OCI-LY7 (cell line): Measurements from ENCODE around the gene EEF1E1. TPM values are rescaled to one million over a fixed set of nuclear protein-coding genes. Genes with fewer than 3 reads are reported as not detected.

Experiments used
- BruUV-seq: library from RNA; stranded (reverse); fragments of 400-500 nt; replicated peaks from 2 replicates; lab custom pipeline; 2021; lab: Mats Ljungman, UMichigan
- CTCF ChIA-PET: fragments of 300-600 bp; sonication (Branson Sonifier 250); formaldehyde crosslinking; loops from one replicate; lab custom pipeline; 2022; ENCODE audit warnings: antibody characterized with exemption; ENCODE audit not compliant: unreplicated experiment; lab: Charles Lee
- POLR2A ChIA-PET: fragments of 300-600 bp; sonication (Branson Sonifier 250); formaldehyde crosslinking; loops from one replicate; lab custom pipeline; 2022; ENCODE audit warnings: antibody characterized with exemption; lab: Charles Lee
- DNase-seq: peaks from one replicate; pipeline ENCODE4 v3.0.0-alpha.2; 2015; ENCODE audit warnings: low spot score
- H2AFZ ChIP-seq: fragments of 200-600 bp; sonication (generic), shearing (Covaris generic); 2 replicates; pipeline ENCODE4 v1.6.1; 2014; ENCODE audit warnings: mild to moderate bottlenecking, antibody characterized with exemption, low read length, moderate library complexity
- H3K27ac ChIP-seq: fragments of 200-600 bp; sonication (generic); 2 replicates; pipeline ENCODE4 v1.5.1; 2014; ENCODE audit warnings: mixed run types, low read depth, mild to moderate bottlenecking, moderate library complexity, low read length, inconsistent platforms; ENCODE audit not compliant: poor library complexity, severe bottlenecking
- H3K36me3 ChIP-seq: fragments of 200-600 bp; sonication (generic); 2 replicates; pipeline ENCODE4 v1.6.1; 2014; ENCODE audit warnings: mild to moderate bottlenecking, antibody characterized with exemption, low read length, moderate library complexity, mixed read lengths; ENCODE audit not compliant: insufficient read depth
- H3K4me1 ChIP-seq: fragments of 200-600 bp; sonication (generic); 2 replicates; pipeline ENCODE4 v1.5.1; 2014; ENCODE audit warnings: mild to moderate bottlenecking, low read length; ENCODE audit not compliant: insufficient read depth, poor library complexity, severe bottlenecking
- H3K4me2 ChIP-seq: fragments of 200-600 bp; sonication (generic); 2 replicates; pipeline ENCODE4 v1.6.1; 2014; ENCODE audit warnings: mild to moderate bottlenecking, low read length
- H3K4me3 ChIP-seq: fragments of 200-600 bp; sonication (generic); 2 replicates; pipeline ENCODE4 v1.5.1; 2014; ENCODE audit warnings: mild to moderate bottlenecking, low read depth, low read length; ENCODE audit not compliant: poor library complexity, severe bottlenecking
- H3K79me2 ChIP-seq: fragments of 200-600 bp; sonication (generic); 2 replicates; pipeline ENCODE4 v1.6.1; 2016; ENCODE audit warnings: low read depth, mild to moderate bottlenecking, low read length, moderate library complexity, mixed read lengths; ENCODE audit not compliant: insufficient read depth
- H3K9me2 ChIP-seq: fragments of 200-600 bp; sonication (generic); 2 replicates; pipeline ENCODE4 v1.6.1; 2016; ENCODE audit warnings: mild to moderate bottlenecking, low read length, mixed read lengths; ENCODE audit not compliant: insufficient read depth
- H3K9me3 ChIP-seq: fragments of 200-600 bp; sonication (generic); 2 replicates; pipeline ENCODE4 v1.6.1; 2014; ENCODE audit warnings: mild to moderate bottlenecking, mixed run types, low read length, mixed read lengths
- H4K20me1 ChIP-seq: fragments of 200-600 bp; sonication (generic); 2 replicates; pipeline ENCODE4 v1.6.1; 2014; ENCODE audit warnings: mild to moderate bottlenecking, antibody characterized with exemption, low read length, moderate library complexity, mixed read lengths; ENCODE audit not compliant: insufficient read depth
- EZH2phosphoT487 ChIP-seq: fragments of 200-600 bp; sonication (generic); IDR thresholded peaks from 2 replicates; pipeline ENCODE4 v1.6.1; 2018; ENCODE audit warnings: low read depth, borderline replicate concordance, mild to moderate bottlenecking, mixed run types, antibody characterized with exemption, low read length, moderate library complexity, mixed read lengths
- intact Hi-C: fragments of 100-400 bp; cut with micrococcal nuclease; formaldehyde crosslinking; loops from one replicate; pipeline ENCODE4 v1.10.0; 2022; ENCODE audit not compliant: unreplicated experiment
- total RNA-seq, 2 experiments: library from RNA; depleted of rRNA in 1 of 2; stranded (reverse); fragments of >200 nt in 1 of 2; shearing (Covaris generic) in 1 of 2; gene quantifications; 2 replicates each; pipeline ENCODE4 v1.2.3, GENCODE V29; 2014 to 2022
- TF ChIP-seq, protein P1 (sequence below): fragments of 200-600 bp; sonication (generic); conservative IDR thresholded peaks from 2 replicates; pipeline ENCODE4 v1.5.1; 2014; ENCODE audit warnings: mild to moderate bottlenecking, antibody characterized with exemption, low read length, moderate library complexity, mixed read lengths

EEF1E1 gene
- total RNA-seq, 2 experiments from 2014 or later, result 68.0 to 70.9 TPM

DNA sequence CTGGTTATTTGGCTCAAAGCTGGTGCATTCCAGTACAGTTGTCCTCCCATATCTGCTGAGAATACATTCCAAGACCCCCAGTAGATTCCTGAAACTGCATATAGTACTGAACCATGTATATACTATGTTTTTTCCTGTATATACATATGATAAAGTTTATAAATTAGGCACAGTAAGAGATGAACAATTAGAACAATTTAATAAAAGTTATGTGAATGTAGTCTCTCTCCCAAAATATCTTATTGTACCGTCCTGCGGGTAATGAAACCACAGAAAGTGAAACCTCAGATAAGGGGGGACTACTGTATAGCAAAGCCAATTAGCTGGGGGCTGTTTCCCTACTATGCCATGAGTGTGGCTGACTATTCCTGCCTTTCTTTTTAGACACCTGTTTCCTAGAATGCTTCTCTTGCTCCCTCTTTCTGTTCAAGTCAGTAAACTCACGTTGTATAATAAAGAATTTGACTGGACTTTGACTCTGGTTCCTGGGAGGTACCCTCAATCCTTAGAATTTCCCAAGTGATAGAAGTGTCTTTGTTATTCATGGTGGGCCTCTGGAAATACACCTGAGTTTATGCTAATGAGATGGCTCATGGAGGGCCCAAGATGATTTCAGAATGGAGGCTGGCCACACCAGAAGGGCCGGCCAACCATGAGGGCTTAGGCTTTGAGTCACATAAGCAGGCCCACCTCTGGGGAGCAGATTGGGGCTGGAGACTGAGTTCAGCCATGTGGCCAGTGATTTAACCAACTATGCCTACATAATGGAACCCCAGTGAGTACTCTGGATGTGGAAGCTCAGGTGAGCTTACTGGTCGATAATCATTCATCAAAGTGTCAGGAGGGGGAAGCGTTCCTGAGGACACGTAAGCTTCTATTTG lies 37.5 kb downstream of the EEF1E1 start:
- ChIA-PET POLR2A (interaction anchor here (0.8 to 2.2 kb wide), 7 partner anchors 9 to 368 kb away, joined by 3 to 22 read pairs (median 4); partner anchors contain the start of gene EEF1E1), CTCF (no interaction called here)
- no peak for TF ChIP-seq EZH2phosphoT487
- TF ChIP-seq, protein P1, sequence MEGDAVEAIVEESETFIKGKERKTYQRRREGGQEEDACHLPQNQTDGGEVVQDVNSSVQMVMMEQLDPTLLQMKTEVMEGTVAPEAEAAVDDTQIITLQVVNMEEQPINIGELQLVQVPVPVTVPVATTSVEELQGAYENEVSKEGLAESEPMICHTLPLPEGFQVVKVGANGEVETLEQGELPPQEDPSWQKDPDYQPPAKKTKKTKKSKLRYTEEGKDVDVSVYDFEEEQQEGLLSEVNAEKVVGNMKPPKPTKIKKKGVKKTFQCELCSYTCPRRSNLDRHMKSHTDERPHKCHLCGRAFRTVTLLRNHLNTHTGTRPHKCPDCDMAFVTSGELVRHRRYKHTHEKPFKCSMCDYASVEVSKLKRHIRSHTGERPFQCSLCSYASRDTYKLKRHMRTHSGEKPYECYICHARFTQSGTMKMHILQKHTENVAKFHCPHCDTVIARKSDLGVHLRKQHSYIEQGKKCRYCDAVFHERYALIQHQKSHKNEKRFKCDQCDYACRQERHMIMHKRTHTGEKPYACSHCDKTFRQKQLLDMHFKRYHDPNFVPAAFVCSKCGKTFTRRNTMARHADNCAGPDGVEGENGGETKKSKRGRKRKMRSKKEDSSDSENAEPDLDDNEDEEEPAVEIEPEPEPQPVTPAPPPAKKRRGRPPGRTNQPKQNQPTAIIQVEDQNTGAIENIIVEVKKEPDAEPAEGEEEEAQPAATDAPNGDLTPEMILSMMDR, result no peak
- Histone ChIP-seq H4K20me1 (no peaks in the 10 kb centered on the region), H3K4me1 (peaks cover 27% of the 10 kb centered on the region), H3K36me3 (peaks cover 22% of the 10 kb centered on the region), H3K9me3 (no peaks in the 10 kb centered on the region), H3K4me2 (peak overlapping the region; percentile 86), H3K27ac (peak overlapping the region; percentile 48), H3K79me2 (peaks cover 17% of the 10 kb centered on the region; the same call in 1 of the 2 replicates), H3K4me3 (peak overlapping the region; percentile 94), H2AFZ (peak overlapping the region; percentile 85), H3K9me2 (no peaks in the 10 kb centered on the region; the same call in 1 of the 2 replicates)
- TSS peak; percentile 92 for BruUV-seq
- no peak for DNase-seq
- intact Hi-C loops, result loop anchor here (1.0 to 5.0 kb wide), 4 partner anchors 37 to 678 kb away; partner anchors contain the start of genes CAGE1, EEF1E1 and RIOK1

DNA sequence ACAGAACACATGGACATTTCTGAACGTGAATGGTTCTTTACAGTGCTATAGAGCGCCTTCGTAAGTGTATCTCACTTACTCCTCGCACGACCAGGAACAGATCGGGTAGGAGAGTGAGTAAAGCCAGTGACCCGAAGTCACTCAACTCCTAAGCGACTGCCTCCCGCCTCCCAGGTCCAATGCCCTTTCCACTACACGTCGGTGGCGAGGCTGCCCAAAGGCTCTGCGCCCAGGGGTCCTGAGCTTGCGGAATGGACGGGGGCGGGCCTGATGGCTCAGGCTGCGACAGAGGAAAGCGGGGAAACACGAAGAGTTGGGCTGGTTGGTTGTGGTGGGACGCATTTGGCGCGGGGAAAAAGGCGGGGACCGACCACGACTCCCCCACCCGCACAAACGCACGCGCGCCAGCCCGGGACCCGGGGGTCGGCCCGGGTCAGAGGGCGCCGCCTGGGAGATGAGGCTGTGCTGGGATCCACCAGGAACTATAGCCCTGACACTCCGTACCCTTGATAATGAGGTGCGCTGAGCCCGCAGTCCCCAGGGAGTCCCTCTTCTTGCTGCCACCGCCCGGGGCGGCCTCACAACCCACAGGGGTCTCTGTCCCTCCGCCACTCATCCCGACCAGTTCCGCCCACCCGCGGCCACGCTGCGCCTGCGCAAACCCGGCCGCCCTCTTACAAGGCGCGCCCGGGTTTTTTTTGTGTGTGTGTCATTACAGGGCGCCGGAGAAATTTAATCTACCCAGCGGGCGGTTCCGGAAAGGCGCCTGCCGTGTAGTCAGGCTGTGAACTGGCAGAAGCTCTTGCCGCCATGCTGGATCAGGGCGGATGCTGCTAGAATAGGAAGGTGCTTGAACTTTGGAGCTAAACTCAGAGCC lies 38.3 kb downstream of the EEF1E1 start, which contains the start of gene BLOC1S5:
Gene BLOC1S5, minus strand, starts transcription at position 629 of the 877 bp plus-strand sequence. Its CDS starts 13 bp downstream, at position 616.
- Histone ChIP-seq H3K9me3 (no peaks in the 10 kb centered on the region), H3K4me3 (peak within 1 kb of the TSS; percentile 94), H3K27ac (peak within 1 kb of the TSS; percentile 64), H4K20me1 (no peaks in the 10 kb centered on the region), H2AFZ (peak within 1 kb of the TSS; percentile 86), H3K9me2 (no peaks in the 10 kb centered on the region; the same call in 1 of the 2 replicates), H3K4me2 (peak within 1 kb of the TSS; percentile 86), H3K4me1 (peaks cover 27% of the 10 kb centered on the region), H3K36me3 (peaks cover 31% of the 10 kb centered on the region), H3K79me2 (peaks cover 19% of the 10 kb centered on the region; the same call in 1 of the 2 replicates)
- peak; percentile 98 for DNase-seq
- no TSS peak for BruUV-seq
- ChIA-PET POLR2A (interaction anchor here (0.8 to 2.2 kb wide), 8 partner anchors 8 to 369 kb away, joined by 3 to 22 read pairs (median 4); partner anchors contain the start of gene EEF1E1), CTCF (no interaction called here)
- intact Hi-C loops, result loop anchor here (1.0 to 5.0 kb wide), 4 partner anchors 38 to 677 kb away; partner anchors contain the start of genes CAGE1, EEF1E1 and RIOK1
- TF ChIP-seq EZH2phosphoT487, result no peak
- TF ChIP-seq, protein P1, result no peak; the same call in 1 of the 2 replicates
